ENCODE data around the gene MR1. TPM values are rescaled to one million over a fixed set of nuclear protein-coding genes. Genes with fewer than 3 reads are reported as not detected.

The MR1 gene
- total and polyA plus RNA-seq, 3 donors from 2014 or later = 5.8 to 8.6 (median 7.1) TPM

GRCh38 chr1:181018901-181019681, 14.7 kb upstream of the MR1 start:
- TF ChIP-seq CTCF (IDR thresholded peaks at IDR 0.05) = no peak
- TF ChIP-seq POLR2A (IDR thresholded peaks at IDR 0.05) = no peak
- no peak overlapping the region for H3K27ac ChIP-seq
- no peaks in the 10 kb centered on the region for H3K36me3 ChIP-seq (ENCODE audit: low read depth, missing control alignments)
- 46 to 68% methylated on average over 1 of the region's 1 CpG for WGBS, 2 donors
- H3K4me1 ChIP-seq = no peaks in the 10 kb centered on the region
- no peak overlapping the region for H3K4me3 ChIP-seq
- intact Hi-C loops (cut with DNase I; ENCODE audit: low total_unique reads) = no loop called here
- H3K27me3 ChIP-seq = no peaks in the 10 kb centered on the region
- H3K9me3 ChIP-seq = no peaks in the 10 kb centered on the region
- DNase-seq = no peak

- H3K4me1 ChIP-seq = no peaks in the 10 kb centered on the region
- H3K36me3 ChIP-seq (ENCODE audit: low read depth, missing control alignments) = no peaks in the 10 kb centered on the region
- H3K27ac ChIP-seq = peak overlapping the region in 1 of 2 donors; percentile 86
- no peaks in the 10 kb centered on the region for H3K27me3 ChIP-seq
- intact Hi-C loops (cut with DNase I; ENCODE audit: low total_unique reads) = no loop called here
- TF ChIP-seq CTCF (IDR thresholded peaks at IDR 0.05) (no peak), POLR2A (IDR thresholded peaks at IDR 0.05) (no peak)
- no peak for DNase-seq
- no peaks in the 10 kb centered on the region for H3K9me3 ChIP-seq
- 24 to 26% methylated on average over 3 of the region's 3 CpGs for WGBS, 2 donors
- H3K4me3 ChIP-seq = no peak overlapping the region
These were observed 12.6 kb upstream of the MR1 start for GRCh38 chr1:181021159-181021558.

GRCh38 chr1:181021811-181022434, 11.9 kb upstream of the MR1 start:
- WGBS, 2 donors = 0 to 1% methylated on average over 22 to 23 of the region's 23 CpGs
- peak; percentile 82 for DNase-seq
- no peaks in the 10 kb centered on the region for H3K27me3 ChIP-seq
- intact Hi-C loops (cut with DNase I; ENCODE audit: low total_unique reads) = no loop called here
- peak overlapping the region; percentile 79 to 87 for H3K4me3 ChIP-seq
- no peaks in the 10 kb centered on the region for H3K36me3 ChIP-seq (ENCODE audit: low read depth, missing control alignments)
- no peaks in the 10 kb centered on the region for H3K9me3 ChIP-seq
- peak overlapping the region; percentile 86 to 87 for H3K27ac ChIP-seq
- H3K4me1 ChIP-seq = no peaks in the 10 kb centered on the region
- TF ChIP-seq POLR2A (IDR thresholded peaks at IDR 0.05) (no peak), CTCF (IDR thresholded peaks at IDR 0.05) (no peak)

DNA sequence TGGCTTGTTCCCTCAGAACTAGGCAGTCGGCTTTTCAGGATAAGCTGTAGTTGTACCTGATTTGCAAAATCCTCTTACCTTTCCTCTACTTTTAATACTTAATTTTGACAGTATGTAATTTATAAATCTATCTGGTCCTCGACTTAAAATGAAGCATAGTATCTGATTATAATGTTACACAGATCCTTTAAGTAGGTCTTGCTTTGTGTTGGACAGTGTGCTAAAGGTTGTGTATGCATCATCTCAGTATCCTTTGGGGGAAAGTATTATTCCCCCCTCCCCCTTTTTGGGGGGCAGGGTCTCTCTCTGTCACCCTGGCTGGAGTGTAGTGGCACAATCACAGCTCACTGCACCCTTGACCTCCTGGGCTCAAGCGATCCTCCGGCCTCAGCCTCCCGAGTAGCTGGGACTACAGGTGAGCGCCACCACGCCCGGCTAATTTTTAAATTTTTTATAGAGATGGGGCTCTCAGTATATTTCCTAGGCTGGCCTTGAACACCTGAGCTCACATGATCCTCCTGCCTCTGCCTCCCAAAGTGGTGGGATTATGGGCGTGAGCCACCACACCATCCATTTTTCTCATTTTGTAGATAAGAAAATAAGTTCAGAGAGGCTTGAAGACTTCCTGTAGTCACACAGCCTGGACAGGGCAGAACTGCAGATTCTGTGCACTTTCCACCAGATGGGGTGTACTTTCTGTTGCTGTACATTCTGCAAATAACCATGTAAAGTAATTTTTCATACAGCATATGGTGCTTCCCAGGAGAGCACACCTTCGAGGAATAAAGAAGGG, 10.3 kb upstream of the MR1 start:
- intact Hi-C loops (cut with DNase I; ENCODE audit: low total_unique reads) = no loop called here
- TF ChIP-seq POLR2A (IDR thresholded peaks at IDR 0.05) (no peak), CTCF (IDR thresholded peaks at IDR 0.05) (peak in 1 of 3 experiments; percentile 6)
- no peaks in the 10 kb centered on the region for H3K9me3 ChIP-seq
- no peaks in the 10 kb centered on the region for H3K4me1 ChIP-seq
- 60 to 62% methylated on average over 10 of the region's 10 CpGs for WGBS, 2 donors
- peak overlapping the region; percentile 86 to 87 for H3K27ac ChIP-seq
- no peaks in the 10 kb centered on the region for H3K36me3 ChIP-seq (ENCODE audit: low read depth, missing control alignments)
- peak overlapping the region; percentile 79 to 87 for H3K4me3 ChIP-seq
- no peak for DNase-seq
- no peaks in the 10 kb centered on the region for H3K27me3 ChIP-seq

Data from testis (tissue), 3 donors.